HepG2 (cell line): ENCODE data around the gene BICDL2. TPM values are rescaled to one million over a fixed set of nuclear protein-coding genes. Genes with fewer than 3 reads are reported as not detected.

Source experiments
- ARNT2 ChIP-seq: sonication (generic); formaldehyde crosslinking; IDR thresholded peaks from 2 replicates; pipeline ENCODE4 v1.8.0; 2022; ENCODE audit warnings: mild to moderate bottlenecking, low read depth, missing genetic modification reagents, moderate library complexity
- HDAC6 ChIP-seq: fragments of 200-600 bp; sonication (generic); IDR thresholded peaks from 2 replicates; pipeline ENCODE4 v1.7.0; 2017; ENCODE audit warnings: mild to moderate bottlenecking, antibody characterized with exemption, low read length, low read depth
- HES4 ChIP-seq: sonication (generic); formaldehyde crosslinking; IDR thresholded peaks from 2 replicates; pipeline ENCODE4 v1.9.0; 2021; ENCODE audit warnings: mild to moderate bottlenecking, missing genetic modification reagents, borderline replicate concordance
- HMGA1 ChIP-seq: sonication (generic); formaldehyde crosslinking; conservative IDR thresholded peaks from 2 replicates; pipeline ENCODE4 v1.4.0; 2020; ENCODE audit warnings: missing genetic modification reagents
- KLF13 ChIP-seq: sonication (generic); formaldehyde crosslinking; IDR thresholded peaks from 2 replicates; pipeline ENCODE4 v1.4.0; 2020; ENCODE audit warnings: mild to moderate bottlenecking, missing genetic modification reagents
- SALL1 ChIP-seq: sonication (generic); formaldehyde crosslinking; IDR thresholded peaks from 2 replicates; pipeline ENCODE4 v1.8.0; 2022; ENCODE audit warnings: mild to moderate bottlenecking, missing genetic modification reagents
- ZBTB7B ChIP-seq: sonication (generic); formaldehyde crosslinking; IDR thresholded peaks from 2 replicates; pipeline ENCODE4 v1.4.0; 2020; ENCODE audit warnings: missing genetic modification reagents
- ZNF10 ChIP-seq: sonication (generic); formaldehyde crosslinking; IDR thresholded peaks from 2 replicates; pipeline ENCODE4 v1.4.0; 2020; ENCODE audit warnings: mild to moderate bottlenecking, low read depth, missing genetic modification reagents, borderline replicate concordance
- ZNF343 ChIP-seq: sonication (generic); formaldehyde crosslinking; IDR thresholded peaks from 2 replicates; pipeline ENCODE4 v1.4.0; 2020; ENCODE audit warnings: mild to moderate bottlenecking, missing genetic modification reagents
- ZNF552 ChIP-seq: sonication (generic); formaldehyde crosslinking; IDR thresholded peaks from 2 replicates; pipeline ENCODE4 v1.9.0; 2022; ENCODE audit warnings: missing genetic modification reagents, mild to moderate bottlenecking, borderline replicate concordance
- ZNF816 ChIP-seq: sonication (generic); formaldehyde crosslinking; IDR thresholded peaks from 2 replicates; pipeline ENCODE4 v1.8.0; 2022; ENCODE audit warnings: missing genetic modification reagents, mild to moderate bottlenecking, borderline replicate concordance
- polyA plus RNA-seq, 8 experiments: library from polyadenylated mRNA; depleted of rRNA in 3 of 8; stranded (reverse) in 7 of 8; unstranded in 1 of 8; fragments of >200 nt; fragmentation: Illumina TruSeq in 4 of 8; extraction: Trizol in 4 of 8; gene quantifications; 2 replicates each; pipeline versions ENCODE4 v1.2.1 to v1.2.3, GENCODE V29; 2011 to 2016; ENCODE audit warnings: low read depth in 4 of 8, missing spikeins in 1 of 8, mixed read lengths in 1 of 8; ENCODE audit not compliant: insufficient read depth in 1 of 8
- total RNA-seq, 5 experiments: library from RNA; depleted of rRNA; stranded (reverse); fragments of >200 nt; fragmentation: Illumina TruSeq; extraction: Trizol; gene quantifications; 2 replicates each; pipeline ENCODE4 v1.2.3, GENCODE V29; 2016; ENCODE audit warnings: low read depth in 1 of 5
- TF ChIP-seq, protein P1 (sequence below): conservative IDR thresholded peaks from 2 replicates; pipeline ENCODE4 v1.6.1; 2018; ENCODE audit warnings: missing genetic modification reagents
- TF ChIP-seq, protein P2 (sequence below): sonication (generic); formaldehyde crosslinking; IDR thresholded peaks from 2 replicates; pipeline ENCODE4 v1.4.0; 2020; ENCODE audit warnings: missing genetic modification reagents, borderline replicate concordance
- TF ChIP-seq, protein P3 (sequence below): sonication (generic); formaldehyde crosslinking; IDR thresholded peaks from 2 replicates; pipeline ENCODE4 v1.4.0; 2020; ENCODE audit warnings: mild to moderate bottlenecking, missing genetic modification reagents, borderline replicate concordance
- TF ChIP-seq, protein P4 (sequence below): sonication (generic); formaldehyde crosslinking; IDR thresholded peaks from 2 replicates; pipeline ENCODE4 v1.4.0; 2020; ENCODE audit warnings: missing genetic modification reagents
- TF ChIP-seq, protein P5 (sequence below): sonication (generic); formaldehyde crosslinking; IDR thresholded peaks from 2 replicates; pipeline ENCODE4 v1.5.1; 2020; ENCODE audit warnings: mild to moderate bottlenecking, moderate library complexity, missing genetic modification reagents
- TF ChIP-seq, protein P6 (sequence below): sonication (generic); formaldehyde crosslinking; IDR thresholded peaks from 2 replicates; pipeline ENCODE4 v1.9.0; 2022; ENCODE audit warnings: missing genetic modification reagents, mild to moderate bottlenecking, borderline replicate concordance

Gene BICDL2
- total and polyA plus RNA-seq, 2 of the 13 experiments (the other 11 are each of a cell fraction or from before 2014, with no cell fraction given), result 0.12 TPM; not detected in 1

DNA sequence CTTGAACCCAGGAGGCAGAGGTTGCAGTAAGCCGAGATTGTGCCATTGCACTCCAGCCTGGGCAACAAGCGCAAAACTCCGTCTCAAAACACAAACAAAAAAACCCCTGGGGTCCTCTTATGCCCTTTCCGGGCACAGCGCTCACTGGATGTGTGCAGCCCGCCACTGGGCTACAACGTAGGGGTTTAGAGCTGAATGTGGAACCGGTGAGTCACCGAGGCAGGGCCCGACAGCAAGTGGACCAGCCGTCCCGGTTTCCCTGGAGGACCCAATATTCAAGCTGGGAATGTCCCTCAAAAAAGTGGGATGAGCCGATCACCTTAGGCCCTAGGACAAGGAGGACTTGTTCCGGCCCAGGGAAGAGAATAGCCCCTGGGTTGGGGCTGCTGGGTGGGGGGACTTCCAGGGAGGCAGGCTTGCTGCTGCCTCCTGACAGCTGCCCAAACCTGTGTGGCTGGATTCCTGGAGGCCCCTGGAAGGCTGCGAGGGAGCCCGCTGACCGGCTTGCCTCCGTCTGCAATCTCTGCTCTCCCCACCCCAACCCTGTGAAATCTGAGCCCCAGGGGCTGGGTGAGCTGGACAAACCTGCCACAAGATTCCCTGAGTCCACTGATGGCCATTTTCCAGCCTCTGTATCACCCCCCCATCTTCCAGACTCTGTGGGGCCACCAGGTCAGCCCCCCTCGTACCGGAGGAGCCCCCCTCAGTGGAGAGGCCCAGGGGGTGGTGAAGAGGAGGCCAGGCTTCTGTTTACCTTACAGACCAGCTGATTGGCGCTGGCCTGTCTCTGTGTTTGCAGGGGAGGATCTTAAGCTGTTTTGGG lies 27.0 kb downstream of the BICDL2 start (continued):
- TF ChIP-seq HDAC6, result no peak
- TF ChIP-seq SALL1, result peak; percentile 56
- TF ChIP-seq KLF13, result no peak
- TF ChIP-seq, protein P1, sequence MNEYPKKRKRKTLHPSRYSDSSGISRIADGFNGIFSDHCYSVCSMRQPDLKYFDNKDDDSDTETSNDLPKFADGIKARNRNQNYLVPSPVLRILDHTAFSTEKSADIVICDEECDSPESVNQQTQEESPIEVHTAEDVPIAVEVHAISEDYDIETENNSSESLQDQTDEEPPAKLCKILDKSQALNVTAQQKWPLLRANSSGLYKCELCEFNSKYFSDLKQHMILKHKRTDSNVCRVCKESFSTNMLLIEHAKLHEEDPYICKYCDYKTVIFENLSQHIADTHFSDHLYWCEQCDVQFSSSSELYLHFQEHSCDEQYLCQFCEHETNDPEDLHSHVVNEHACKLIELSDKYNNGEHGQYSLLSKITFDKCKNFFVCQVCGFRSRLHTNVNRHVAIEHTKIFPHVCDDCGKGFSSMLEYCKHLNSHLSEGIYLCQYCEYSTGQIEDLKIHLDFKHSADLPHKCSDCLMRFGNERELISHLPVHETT (CRISPR knock-in tag), result no peak
- no peak for TF ChIP-seq ZNF552 (CRISPR knock-in tag)
- peak; percentile 81 for TF ChIP-seq ZBTB7B (CRISPR knock-in tag)
- TF ChIP-seq, protein P2, sequence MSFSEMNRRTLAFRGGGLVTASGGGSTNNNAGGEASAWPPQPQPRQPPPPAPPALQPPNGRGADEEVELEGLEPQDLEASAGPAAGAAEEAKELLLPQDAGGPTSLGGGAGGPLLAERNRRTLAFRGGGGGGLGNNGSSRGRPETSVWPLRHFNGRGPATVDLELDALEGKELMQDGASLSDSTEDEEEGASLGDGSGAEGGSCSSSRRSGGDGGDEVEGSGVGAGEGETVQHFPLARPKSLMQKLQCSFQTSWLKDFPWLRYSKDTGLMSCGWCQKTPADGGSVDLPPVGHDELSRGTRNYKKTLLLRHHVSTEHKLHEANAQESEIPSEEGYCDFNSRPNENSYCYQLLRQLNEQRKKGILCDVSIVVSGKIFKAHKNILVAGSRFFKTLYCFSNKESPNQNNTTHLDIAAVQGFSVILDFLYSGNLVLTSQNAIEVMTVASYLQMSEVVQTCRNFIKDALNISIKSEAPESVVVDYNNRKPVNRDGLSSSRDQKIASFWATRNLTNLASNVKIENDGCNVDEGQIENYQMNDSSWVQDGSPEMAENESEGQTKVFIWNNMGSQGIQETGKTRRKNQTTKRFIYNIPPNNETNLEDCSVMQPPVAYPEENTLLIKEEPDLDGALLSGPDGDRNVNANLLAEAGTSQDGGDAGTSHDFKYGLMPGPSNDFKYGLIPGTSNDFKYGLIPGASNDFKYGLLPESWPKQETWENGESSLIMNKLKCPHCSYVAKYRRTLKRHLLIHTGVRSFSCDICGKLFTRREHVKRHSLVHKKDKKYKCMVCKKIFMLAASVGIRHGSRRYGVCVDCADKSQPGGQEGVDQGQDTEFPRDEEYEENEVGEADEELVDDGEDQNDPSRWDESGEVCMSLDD (CRISPR knock-in tag), result 0 out of 2 replicates have a peak, but pooled peaks have one; percentile 58
- TF ChIP-seq, protein P3, sequence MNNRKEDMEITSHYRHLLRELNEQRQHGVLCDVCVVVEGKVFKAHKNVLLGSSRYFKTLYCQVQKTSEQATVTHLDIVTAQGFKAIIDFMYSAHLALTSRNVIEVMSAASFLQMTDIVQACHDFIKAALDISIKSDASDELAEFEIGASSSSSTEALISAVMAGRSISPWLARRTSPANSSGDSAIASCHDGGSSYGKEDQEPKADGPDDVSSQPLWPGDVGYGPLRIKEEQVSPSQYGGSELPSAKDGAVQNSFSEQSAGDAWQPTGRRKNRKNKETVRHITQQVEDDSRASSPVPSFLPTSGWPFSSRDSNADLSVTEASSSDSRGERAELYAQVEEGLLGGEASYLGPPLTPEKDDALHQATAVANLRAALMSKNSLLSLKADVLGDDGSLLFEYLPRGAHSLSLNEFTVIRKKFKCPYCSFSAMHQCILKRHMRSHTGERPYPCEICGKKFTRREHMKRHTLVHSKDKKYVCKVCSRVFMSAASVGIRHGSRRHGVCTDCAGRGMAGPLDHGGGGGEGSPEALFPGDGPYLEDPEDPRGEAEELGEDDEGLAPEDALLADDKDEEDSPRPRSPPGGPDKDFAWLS (CRISPR knock-in tag), result no peak
- TF ChIP-seq, protein P4, sequence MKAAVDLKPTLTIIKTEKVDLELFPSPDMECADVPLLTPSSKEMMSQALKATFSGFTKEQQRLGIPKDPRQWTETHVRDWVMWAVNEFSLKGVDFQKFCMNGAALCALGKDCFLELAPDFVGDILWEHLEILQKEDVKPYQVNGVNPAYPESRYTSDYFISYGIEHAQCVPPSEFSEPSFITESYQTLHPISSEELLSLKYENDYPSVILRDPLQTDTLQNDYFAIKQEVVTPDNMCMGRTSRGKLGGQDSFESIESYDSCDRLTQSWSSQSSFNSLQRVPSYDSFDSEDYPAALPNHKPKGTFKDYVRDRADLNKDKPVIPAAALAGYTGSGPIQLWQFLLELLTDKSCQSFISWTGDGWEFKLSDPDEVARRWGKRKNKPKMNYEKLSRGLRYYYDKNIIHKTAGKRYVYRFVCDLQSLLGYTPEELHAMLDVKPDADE (CRISPR knock-in tag), result no peak
- no peak for TF ChIP-seq ZNF816 (CRISPR knock-in tag)
- TF ChIP-seq HMGA1 (CRISPR knock-in tag), result no peak
- no peak for TF ChIP-seq ARNT2 (CRISPR knock-in tag)
- no peak for TF ChIP-seq HES4
- TF ChIP-seq ZNF343 (CRISPR knock-in tag), result no peak
- TF ChIP-seq, protein P5, sequence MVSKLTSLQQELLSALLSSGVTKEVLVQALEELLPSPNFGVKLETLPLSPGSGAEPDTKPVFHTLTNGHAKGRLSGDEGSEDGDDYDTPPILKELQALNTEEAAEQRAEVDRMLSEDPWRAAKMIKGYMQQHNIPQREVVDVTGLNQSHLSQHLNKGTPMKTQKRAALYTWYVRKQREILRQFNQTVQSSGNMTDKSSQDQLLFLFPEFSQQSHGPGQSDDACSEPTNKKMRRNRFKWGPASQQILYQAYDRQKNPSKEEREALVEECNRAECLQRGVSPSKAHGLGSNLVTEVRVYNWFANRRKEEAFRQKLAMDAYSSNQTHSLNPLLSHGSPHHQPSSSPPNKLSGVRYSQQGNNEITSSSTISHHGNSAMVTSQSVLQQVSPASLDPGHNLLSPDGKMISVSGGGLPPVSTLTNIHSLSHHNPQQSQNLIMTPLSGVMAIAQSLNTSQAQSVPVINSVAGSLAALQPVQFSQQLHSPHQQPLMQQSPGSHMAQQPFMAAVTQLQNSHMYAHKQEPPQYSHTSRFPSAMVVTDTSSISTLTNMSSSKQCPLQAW (CRISPR knock-in tag), result peak; percentile 48; the same call in 1 of the 2 replicates
- no peak for TF ChIP-seq ZNF10
- TF ChIP-seq, protein P6, sequence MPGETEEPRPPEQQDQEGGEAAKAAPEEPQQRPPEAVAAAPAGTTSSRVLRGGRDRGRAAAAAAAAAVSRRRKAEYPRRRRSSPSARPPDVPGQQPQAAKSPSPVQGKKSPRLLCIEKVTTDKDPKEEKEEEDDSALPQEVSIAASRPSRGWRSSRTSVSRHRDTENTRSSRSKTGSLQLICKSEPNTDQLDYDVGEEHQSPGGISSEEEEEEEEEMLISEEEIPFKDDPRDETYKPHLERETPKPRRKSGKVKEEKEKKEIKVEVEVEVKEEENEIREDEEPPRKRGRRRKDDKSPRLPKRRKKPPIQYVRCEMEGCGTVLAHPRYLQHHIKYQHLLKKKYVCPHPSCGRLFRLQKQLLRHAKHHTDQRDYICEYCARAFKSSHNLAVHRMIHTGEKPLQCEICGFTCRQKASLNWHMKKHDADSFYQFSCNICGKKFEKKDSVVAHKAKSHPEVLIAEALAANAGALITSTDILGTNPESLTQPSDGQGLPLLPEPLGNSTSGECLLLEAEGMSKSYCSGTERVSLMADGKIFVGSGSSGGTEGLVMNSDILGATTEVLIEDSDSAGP (CRISPR knock-in tag), result 0 out of 2 replicates have a peak, but pooled peaks have one; percentile 16
